Stromal cell of bone marrow (primary cell): ENCODE results near the gene NLRP9.

Experiments used
- DNase-seq: peaks from one replicate; pipeline ENCODE4 v3.0.0-alpha.2; 2012; ENCODE audit warnings: low read depth

Gene NLRP9

DNA sequence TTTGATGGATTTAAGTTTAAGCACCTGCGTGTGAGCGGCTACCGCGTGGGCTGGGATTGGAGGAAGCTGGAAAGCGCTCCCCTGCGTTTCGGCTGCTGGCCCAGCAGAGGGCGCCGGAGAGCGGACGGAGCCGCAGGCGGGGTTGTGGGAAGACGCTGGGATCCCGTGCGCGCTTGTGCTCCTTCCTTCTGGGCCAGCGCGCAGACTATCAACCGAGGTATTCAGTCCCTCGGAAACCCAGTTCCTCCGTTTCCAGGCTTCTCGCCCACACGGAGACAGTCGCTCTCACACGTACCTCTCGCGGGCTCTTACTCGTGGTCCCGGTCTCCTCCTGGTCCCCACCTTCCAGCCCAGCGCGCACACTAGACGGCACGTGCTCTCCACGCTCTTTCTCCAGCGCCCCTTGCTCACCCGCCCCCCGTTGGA lies 34.4 kb downstream of the NLRP9 start:
- no peak for DNase-seq

DNA sequence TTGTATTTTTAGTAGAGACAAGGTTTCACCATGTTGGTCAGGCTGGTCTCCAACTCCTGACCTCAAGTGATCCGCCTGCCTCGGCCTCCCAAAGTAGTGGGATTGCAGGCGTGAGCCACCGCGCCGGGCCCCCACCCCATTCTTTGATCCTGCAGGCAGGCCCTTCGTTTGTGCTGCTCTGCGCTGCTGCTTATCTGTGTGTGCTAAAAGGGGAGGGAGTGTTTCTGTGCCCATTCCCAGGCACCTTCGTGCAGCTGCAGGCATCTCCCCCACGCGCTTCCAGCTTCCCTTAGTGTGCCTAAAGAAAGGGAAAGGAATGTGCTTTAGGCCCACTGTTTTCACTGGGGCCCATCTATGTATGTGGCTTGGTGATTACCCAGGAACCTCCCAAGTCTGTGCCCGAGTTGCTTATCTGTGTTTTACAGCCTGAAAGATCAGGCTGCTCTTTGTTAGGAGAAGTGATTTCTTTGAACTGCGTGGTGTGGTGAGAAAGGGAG lies 36.0 kb downstream of the NLRP9 start:
- DNase-seq = no peak

DNA sequence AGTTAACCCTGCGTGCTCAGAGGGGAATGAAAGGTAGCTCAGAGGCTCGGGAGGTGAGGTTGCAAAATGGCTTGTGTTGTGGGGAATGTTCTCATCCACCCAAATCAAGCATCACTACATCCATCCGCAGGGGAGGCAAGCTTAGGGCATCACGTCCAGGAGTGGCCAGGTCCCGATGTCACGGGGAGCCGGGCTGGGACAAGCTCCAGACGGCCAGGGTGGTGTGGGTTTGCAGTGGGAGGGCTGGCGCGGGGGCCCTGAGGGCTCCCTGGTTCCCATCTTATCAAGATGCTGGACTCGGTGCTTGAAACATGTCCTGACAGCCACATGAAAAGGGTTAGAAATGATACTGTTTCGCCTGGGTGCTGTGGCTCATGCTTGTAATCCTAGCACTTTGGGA lies 37.4 kb downstream of the NLRP9 start:
- DNase-seq = no peak

DNA sequence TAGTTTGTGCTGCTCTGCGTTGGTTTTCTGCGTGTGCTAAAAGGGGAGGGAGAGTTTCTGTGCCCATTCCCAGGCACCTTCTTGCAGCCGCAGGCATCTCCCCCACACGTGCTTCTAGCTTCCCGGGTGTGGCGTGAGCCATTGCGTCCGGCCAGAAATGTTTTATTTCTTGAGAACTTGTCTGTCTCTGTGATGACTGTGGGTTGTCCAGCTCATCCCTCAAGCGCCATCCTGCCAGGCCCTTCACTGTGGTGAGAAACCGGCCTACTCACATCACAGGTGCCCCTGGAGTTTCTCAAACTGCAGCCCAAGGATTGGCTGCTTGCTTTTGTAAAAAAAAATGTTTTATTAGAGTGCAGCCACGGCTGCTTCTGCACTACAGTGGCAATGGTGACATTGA lies 39.0 kb downstream of the NLRP9 start:
- DNase-seq = no peak

DNA sequence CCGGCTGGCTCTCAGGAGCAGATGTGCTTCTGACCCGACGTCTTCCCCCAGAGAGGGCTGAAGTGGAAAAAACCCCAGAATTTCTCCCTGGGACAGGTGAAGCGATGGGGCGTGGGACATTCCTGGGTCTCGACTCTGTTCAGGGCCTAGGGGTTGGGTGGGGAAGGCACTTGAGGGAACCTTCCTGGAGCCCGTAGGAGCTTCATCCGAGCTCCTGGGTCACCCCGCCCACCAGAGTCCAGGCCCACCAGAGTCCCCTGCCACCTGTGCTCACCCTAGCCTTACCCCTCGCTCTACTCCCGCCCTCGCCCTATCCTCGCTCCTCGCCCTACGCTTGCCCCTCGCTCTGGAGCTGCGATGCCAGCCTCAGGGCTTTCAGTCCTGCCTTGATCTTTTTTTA lies 39.9 kb downstream of the NLRP9 start:
- DNase-seq = no peak

DNA sequence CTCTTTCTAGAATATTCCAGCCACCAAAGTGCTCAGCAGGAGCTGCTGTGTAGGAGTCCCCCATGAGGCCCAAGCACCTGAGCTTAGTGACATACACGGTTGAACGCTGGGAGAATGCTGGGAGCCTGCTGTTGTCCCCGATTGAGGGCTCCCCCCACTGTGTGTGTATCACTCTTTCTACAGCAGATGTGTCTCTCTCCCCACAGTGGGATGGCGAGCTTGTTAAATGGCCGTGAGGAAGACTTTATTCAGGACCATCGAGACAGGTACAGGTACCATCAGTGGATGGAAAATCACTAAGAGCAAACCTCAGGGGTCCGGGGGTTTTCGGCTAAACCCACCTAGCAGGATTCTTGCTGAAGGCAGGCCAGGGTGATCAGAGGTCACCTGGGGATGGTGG lies 40.5 kb downstream of the NLRP9 start:
- no peak for DNase-seq

DNA sequence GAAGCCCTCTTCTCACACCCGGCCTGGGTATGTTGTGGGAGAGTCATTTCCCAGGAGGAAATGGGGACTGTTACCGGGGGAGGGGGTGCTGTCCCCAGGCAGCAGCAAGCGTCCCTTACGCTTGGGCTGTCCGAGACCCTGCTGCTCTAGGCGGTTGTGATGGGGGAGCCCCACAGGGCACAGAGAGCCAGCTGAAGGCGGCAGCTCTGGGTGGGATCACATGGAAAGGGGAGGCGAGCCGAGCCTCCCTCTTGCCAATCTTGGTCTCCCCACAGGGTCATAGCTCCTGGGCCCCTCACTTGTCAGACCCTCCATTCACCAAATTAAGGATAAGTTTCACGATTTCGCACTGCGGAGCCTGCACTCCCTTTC lies 41.1 kb downstream of the NLRP9 start:
- DNase-seq = no peak

DNA sequence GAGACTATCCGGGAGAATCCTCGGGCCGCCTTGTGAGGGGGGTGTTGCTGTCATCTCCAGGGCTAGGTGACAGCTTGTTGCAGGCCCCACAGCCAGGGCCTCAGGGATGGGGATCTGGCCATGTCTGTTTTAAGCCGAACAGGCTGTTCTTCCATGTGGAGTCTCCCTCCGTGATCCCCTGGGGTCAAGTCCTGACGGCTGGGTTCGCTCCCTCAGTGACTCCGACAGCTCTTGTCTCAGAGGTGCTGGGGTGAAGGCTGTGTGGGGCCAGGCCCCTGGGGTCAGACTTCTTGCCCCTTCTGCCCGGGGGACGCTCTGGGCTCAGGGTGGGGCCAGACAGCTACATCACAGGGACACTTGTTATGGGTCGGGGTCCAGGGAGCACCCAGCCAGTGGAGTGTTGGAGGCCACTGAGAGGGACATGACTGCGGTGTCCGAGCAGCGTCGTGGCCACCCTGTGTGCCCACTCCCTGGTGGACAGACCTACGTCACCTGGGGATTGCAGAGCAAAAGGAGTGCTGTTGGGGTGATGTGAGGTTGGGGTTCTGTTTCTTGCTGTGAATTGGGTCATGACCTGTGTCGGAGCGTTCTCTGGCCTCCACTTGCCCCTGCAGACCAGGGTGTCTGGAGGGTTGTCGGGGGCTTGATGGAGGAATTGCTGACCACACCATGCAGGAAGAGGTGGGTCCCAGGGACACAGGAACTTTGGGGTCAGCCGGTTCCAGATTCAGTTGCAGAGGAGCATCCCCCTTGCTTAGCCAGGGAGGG lies 41.7 kb downstream of the NLRP9 start:
- no peak for DNase-seq

DNA sequence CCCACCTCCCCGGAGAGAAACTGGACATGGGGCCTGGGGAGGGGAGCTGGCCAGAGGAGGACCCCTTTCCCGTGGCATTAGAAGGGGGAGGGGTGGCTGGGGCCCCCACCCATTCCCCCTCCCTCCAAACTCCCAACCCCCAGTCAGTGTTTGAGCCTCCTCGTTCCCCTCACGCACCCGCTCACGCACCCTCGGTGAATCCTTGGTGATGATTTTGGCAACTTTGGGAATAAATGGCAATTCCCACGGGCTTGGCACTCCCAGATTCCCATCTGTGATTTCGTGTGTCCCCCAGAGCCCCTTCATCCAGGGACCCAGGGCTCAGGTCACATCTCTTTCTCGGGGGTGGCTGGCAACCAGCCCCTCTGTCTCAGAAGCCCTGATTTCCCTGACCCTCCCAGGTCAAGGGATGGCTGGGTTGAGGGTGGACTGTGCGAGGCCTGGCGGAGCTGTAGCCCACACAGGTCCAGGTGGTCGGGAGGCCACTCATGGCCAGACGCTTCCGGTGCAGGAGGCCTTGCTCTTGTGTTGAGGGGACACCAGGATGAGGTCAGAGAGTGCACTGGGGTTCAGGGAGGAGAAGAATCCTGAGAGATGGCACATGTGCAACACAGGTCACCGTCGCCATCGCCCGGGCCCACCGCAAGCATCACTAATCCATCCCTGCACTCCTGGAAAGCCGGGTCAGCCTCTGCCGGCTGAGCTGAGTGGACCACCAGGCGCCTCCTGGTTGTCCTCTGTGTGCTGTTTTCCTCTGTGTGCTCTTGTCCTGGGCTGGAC lies 42.5 kb downstream of the NLRP9 start:
- DNase-seq = no peak

DNA sequence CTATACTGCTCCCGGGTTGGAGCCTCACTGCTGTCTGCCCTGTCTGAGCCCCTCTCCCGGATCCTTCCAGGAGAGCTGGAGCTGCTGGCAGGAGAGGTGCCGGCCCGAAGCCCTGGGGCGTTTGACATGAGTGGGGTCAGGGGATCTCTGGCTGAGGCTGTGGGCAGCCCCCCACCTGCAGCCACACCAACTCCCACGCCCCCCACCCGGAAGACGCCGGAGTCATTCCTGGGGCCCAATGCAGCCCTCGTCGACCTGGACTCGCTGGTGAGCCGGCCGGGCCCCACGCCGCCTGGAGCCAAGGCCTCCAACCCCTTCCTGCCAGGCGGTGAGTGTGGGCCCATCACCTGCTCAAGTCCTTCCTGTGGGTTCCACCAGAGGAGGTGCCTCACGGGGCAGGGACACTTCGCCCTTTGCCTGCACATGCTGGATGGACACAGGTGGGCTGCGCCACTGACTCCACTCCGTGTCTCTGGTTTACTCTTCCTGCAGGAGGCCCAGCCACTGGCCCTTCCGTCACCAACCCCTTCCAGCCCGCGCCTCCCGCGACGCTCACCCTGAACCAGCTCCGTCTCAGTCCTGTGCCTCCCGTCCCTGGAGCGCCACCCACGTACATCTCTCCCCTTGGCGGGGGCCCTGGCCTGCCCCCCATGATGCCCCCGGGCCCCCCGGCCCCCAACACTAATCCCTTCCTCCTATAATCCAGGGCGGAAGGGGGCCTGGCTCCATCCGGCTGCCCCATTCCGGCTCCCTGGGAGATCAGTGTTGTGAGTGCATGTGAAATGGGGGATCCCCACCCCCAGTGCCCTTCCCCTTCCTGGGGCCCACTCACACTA lies 43.3 kb downstream of the NLRP9 start:
- DNase-seq = no peak

DNA sequence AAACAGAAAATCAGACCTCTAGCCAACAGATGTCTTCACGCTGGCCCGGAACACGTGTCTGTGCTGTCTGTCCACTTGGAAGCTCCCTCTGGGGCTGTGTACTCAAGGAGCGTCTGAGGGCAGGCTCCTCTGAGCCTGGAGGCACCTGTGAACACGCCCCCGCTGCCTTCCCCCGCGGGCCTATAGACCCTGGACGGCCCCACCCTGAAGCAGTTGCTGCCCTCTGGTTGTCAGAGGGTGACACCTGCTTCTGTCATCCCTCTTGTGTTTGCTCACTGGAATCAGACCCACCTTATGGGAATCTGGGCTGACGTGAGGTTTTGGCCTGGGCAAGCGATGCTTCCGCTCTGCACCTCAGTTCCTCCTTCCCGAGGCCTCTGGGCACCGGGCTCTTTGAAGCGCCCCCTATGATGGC lies 44.0 kb downstream of the NLRP9 start:
- DNase-seq = no peak

DNA sequence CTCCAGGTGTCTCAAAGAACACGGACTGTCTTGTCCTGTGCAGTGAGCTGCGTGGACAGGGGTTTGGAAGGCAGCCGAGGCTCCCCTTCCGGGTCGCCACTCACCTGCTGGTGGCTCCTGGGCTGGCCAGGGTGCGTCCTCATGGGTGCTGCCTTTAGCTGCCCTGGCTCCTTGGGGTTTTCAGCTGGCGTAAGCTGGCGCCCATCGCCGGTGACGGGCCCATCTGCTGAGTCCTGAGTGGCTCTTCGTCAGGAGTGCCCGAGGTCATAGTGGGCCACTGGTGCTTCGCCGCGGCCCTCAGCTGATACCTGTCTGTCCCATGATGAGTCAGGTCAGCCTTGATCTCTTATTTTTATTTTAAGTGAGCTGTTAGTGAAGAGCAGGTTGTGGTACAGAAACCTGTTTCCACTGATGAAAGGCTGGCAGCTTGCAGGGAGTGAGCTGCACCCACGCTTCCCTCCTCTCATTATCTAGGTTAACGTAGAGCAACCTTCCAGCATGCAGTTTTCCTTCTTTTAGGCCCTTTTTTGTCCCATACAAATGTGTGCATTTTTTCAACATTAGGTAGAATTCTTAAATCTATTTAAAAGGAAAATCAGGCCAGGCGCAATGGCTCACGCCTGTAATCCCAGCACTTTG lies 44.7 kb downstream of the NLRP9 start:
- no peak for DNase-seq

DNA sequence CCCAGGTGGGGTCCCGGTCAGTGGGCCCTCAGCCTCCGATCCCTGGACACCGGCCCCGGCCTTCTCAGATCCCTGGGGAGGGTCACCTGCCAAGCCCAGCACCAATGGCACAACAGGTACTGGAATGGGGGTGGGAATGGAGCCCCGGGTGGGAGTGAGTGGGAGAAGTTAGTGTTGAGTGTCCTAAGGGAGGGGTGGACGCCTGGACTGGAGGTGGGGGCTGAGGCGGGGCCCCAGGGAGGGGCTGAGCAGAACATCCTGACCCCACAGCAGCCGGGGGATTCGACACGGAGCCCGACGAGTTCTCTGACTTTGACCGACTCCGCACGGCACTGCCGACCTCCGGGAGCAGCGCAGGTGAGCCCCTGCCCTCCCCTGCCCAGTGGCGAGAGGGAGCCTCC lies 45.5 kb downstream of the NLRP9 start:
- no peak for DNase-seq

DNA sequence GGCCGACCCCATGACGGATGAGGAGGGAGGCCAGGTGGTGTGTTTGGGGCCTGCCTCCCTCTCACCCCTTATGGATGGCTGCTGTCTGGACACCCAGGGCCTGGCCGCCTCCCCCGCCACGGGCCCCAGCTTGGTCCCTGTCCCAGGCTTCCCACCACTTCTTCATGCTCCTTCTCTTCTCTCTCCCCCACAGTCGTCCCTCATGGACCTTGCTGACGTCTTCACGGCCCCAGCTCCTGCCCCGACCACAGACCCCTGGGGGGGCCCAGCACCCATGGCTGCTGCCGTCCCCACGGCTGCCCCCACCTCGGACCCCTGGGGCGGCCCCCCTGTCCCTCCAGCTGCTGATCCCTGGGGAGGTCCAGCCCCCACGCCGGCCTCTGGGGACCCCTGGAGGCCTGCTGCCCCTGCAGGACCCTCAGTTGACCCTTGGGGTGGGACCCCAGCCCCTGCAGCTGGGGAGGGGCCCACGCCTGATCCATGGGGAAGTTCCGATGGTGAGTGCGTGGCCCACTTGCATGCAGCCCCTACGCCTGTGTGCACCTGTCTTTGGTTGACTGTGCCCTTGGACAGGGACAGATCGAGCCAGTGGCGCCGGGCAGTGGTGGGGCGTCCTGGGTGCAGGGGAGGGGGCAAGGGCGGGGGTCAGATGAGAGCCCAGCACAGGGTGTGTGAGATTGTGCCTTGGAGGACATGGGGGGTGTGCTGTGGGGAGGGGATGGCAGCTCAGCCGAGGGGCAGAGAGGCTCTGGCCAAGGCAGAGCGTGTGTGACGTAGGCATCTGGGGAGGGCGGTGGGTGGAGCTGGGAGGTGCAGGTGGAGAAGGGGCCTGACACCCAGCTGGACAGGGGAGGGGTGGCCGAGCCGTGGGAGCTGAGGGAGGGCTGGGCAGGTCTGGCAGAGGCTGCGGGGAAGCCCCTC lies 46.4 kb downstream of the NLRP9 start:
- DNase-seq = no peak

DNA sequence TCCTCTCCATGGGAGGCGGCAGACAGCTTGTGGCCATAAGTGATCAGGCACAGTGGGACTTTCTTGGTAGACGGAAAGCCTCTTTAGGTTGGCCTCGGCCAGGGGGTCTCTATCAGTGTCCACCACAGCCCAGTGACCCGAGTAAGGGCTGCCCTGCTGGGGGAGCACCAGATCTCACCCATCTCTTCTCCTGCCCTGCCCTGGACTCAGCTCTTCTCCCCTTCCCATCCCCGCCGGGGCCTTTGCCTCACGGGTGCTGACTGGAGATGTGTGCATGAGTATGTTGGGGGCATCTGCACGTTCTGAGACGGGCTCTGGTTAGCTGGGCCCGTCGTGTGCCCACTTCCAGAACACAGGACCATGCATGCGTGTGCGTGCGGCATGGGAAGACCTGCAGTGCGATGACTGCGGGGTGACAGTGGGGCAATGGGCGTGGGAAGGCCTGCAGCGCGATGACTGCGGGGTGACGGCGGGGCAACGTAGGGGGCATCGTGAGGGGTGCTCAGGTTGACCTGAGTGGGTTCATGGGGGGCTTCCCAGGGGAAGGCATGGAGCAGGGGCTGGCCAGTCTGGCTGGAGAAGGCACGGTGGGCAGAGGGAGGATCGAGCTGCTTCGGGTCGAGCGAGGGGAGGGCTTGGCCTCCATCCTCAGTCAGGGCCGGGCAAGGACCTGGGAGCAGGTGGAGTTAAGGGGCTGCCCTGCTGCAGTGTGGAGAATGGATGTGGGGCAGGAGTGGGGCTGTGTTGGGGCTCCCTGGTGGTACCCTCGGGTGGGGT lies 47.2 kb downstream of the NLRP9 start:
- DNase-seq = no peak

DNA sequence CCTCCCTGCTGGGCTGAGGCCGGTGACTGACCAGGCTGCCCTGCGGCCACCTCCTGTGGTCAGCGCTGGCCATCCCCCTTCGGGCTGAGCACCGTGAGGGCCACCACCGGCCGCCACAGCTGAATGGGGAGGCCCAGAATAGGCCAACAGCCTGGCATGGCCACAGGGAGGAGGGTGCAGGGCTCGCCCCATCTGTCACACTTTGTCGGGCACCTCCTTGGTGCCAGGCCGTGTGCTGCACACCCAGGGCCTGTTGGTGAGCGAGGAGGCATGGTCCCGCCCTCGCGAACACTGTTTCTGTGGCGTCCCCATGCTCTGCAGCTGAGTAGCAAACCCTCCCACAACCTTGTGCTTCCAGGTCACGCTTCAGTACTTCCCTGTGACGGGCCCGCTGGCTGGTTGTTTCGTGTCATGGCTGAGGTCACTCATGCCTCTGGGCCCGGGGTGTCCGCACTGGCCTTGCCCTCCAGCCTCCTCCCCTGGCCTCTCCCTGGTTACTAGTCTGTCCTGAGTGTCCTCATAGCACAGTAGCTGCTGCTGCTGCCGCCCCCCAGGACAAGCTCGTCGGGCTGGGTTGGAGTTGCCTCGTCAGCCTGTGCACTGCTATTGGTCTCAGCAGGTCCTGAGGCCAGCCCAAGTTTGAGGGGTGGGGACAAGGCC lies 48.0 kb downstream of the NLRP9 start:
- DNase-seq = no peak

DNA sequence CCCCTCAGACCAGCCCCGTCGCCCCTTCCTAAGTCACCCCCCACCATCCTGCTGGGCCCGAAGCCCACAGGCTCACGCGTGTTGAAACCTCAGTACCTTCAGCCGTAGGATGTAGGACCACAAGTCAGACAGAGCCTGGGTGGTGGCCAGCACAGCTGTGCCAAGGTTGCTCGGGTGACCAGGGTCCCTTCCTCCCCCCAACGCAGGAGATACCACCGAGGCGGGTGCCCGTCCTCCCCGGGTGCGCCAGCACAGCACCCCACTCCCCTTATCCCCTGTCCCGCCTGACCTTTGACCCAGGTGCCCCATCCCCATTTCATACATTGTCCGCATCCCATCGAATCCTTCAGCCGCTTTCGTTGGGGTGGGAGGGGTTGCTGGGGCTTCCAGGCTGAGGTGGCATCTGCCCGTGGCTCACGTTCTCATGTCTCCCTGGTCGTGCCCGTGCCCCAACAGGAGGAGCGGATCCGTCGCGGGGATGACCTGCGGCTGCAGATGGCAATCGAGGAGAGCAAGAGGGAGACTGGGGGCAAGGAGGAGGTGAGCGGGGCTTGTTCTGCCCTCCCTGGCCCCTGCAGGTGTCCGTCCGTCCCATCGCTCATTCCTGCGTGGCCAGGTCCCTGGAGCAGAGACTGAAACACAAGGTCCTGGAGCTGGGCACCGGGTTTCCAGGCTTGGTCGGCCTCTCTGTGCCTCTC lies 48.6 kb downstream of the NLRP9 start:
- DNase-seq = no peak

DNA sequence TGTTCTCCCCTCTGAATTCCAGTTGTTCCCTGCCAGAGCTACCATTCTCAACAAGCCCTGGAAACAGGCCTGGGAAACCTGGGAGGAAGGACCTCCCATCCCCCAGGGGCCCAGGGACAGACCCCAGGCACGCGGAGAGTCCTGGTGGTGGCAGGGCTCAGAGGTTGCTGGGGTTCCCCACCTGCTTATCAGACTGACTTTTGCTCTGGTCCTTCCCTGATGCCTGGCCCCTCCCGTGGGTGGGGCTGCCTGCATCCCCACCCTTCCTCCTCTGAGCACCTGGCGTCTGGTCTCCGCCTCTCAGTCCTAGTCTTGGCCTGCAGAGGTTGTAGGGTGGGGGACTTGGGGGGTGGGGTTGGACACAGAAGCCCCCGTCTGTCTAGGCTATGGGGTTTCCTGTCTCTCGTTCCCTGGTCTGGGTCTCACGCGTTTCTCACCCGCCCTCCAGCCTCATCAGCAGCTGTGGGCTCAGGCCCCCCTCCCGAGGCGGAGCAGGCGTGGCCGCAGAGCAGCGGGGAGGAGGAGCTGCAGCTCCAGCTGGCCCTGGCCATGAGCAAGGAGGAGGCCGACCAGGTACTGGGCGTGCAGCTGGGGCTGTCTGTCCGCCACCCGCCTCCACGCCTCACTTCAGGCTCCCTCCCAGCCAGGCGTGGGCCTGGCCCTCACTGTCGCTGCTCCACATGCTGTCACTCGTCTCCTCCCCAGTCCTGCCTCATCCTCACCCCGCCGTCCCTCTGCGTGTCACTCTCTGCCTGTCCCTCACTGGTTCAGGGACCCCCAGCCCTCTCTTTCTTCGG lies 49.6 kb downstream of the NLRP9 start:
- no peak for DNase-seq
